Endothelial cell of umbilical vein (primary cell): ENCODE data around the gene TPD52L2.

Experiments
- CTCF ChIP-seq, 2 donors: IDR thresholded peaks; 1 replicate in 1 of 2; 2 replicates in 1 of 2; pipeline ENCODE4 v1.5.1; 2011; ENCODE audit warnings: low read length in 2 of 2, mild to moderate bottlenecking in 2 of 2, moderate library complexity in 2 of 2, control low read depth in 1 of 2, inconsistent platforms in 1 of 2, low read depth in 1 of 2; ENCODE audit not compliant: insufficient read depth in 1 of 2; ENCODE audit errors: extremely low read depth in 1 of 2
- FOS ChIP-seq: IDR thresholded peaks from 2 replicates; pipeline ENCODE4 v1.6.1; 2011; ENCODE audit warnings: mild to moderate bottlenecking, low read length, moderate library complexity, borderline replicate concordance; ENCODE audit not compliant: insufficient read depth
- POLR2A ChIP-seq: IDR thresholded peaks from 2 replicates; pipeline ENCODE4 v1.6.1; 2012; ENCODE audit warnings: low read depth, mild to moderate bottlenecking, control low read depth, low read length

- TF ChIP-seq POLR2A, result no peak
- no peak for TF ChIP-seq CTCF (IDR thresholded peaks at IDR 0.05; ENCODE audit: extremely low read depth in 1 of 2, insufficient read depth in 1 of 2, low read depth in 1 of 2, low read length in 2 of 2)
- no peak for TF ChIP-seq FOS
These were observed 26.3 kb downstream of the TPD52L2 start for GRCh38 chr20:63891061-63892002.
